ENCODE results near the gene SMTN. TPM values are rescaled to one million over a fixed set of nuclear protein-coding genes. Genes with fewer than 3 reads are reported as not detected.

SMTN gene
- total and polyA plus RNA-seq, 9 of the 15 experiments (the other 6 are each of a cell fraction or from before 2014, with no cell fraction given) = 2.5 to 41.1 (median 16.1) TPM

DNA sequence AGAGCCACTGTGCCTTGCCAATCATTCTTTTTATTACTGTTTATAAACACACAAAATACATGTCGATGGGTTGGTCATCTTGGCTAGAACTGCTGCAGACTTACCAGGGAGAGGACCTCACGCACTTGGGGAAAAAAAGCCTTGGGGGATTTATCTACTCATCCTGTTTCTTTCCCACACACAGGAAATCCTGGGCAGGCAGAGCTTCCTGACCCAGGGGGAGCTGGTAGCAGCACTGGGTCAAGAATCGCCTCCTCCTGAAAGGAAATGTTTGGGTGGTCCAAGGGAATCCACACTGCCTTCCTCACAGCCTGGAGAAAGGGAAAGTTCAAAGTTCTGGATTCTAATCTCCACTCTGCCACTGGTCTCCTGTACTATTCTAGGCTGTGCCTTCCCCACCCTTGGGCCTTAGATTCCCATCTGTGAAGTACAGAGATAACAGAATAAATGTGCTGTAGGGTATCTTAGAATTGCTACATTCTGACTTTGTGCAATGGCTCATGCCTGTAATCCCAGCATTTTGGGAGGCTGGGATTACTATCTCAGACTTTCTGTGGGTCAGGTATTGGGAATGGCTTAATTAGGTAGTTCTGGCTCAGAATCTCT is 31.2 kb upstream of the SMTN start:
- ChIA-PET CTCF (ENCODE audit: low intra/inter-chr PET ratio) (no interaction called here), POLR2A (no interaction called here)
- BruUV-seq (replicated peaks) = no TSS peak
- Histone ChIP-seq H3K36me3 (ENCODE audit: control insufficient read depth, insufficient read depth, low read length) (no peaks in the 10 kb centered on the region), H3K4me2 (ENCODE audit: insufficient read depth, low read length) (no peak overlapping the region), H3K9ac (ENCODE audit: insufficient read depth in 1 of 2, low read depth in 2 of 2, low read length in 2 of 2) (no peak overlapping the region), H3K4me3 (no peak overlapping the region), H3K79me2 (ENCODE audit: control insufficient read depth, insufficient read depth, low read length) (no peaks in the 10 kb centered on the region), H2AFZ (ENCODE audit: low read depth, low read length) (no peak overlapping the region), H3K9me1 (ENCODE audit: control insufficient read depth, insufficient read depth, low read length) (no peaks in the 10 kb centered on the region), H3K27ac (ENCODE audit: extremely low read depth, low read depth, low read length) (no peak overlapping the region), H4K20me1 (replicated peaks; ENCODE audit: control insufficient read depth, insufficient read depth, low read length) (no peaks in the 10 kb centered on the region), H3K4me1 (replicated peaks in 1 of 2; ENCODE audit: control insufficient read depth in 2 of 2, insufficient read depth in 2 of 2, low read length in 2 of 2) (peaks cover 7 to 9% of the 10 kb centered on the region in 2 experiments; a peak in 3 of 5 replicates), H3K27me3 (ENCODE audit: control insufficient read depth in 2 of 2, insufficient read depth in 2 of 2, low read length in 2 of 2) (no peaks in the 10 kb centered on the region), H3K9me3 (replicated peaks; ENCODE audit: control insufficient read depth, insufficient read depth, low read depth, low read length) (no peaks in the 10 kb centered on the region; the same call in 1 of the 2 replicates)
- intact Hi-C loops (cut with micrococcal nuclease) = no loop called here
- FAIRE-seq (no peak), ATAC-seq (no peak), DNase-seq (ENCODE audit: extremely low read depth in 1 of 4, low spot score in 3 of 4) (no peak)
- in situ Hi-C loops (cut with MboI) = no loop called here
- WGBS (ENCODE audit: insufficient coverage, low coverage, missing lambda C conversion rate) = 31% methylated on average over 3 of the region's 3 CpGs
- TF ChIP-seq MAFG (tag; conservative IDR thresholded peaks at IDR 0.05) (no peak), TAF7 (tag; IDR thresholded peaks at IDR 0.05) (no peak), ZNF551 (CRISPR knock-in tag; IDR thresholded peaks at IDR 0.05) (no peak), POLR2H (tag; IDR thresholded peaks at IDR 0.05; ENCODE audit: low read depth) (no peak), FOXA1 (IDR thresholded peaks at IDR 0.05; ENCODE audit: borderline replicate concordance) (no peak), TAL1 (IDR thresholded peaks at IDR 0.05) (no peak), ZNF239 (CRISPR knock-in tag; IDR thresholded peaks at IDR 0.05) (no peak), MTA2 (IDR thresholded peaks at IDR 0.05; ENCODE audit: low read depth) (no peak), ZNF431 (CRISPR knock-in tag; IDR thresholded peaks at IDR 0.05) (no peak), CBX3 (IDR thresholded peaks at IDR 0.05; ENCODE audit: borderline replicate concordance in 1 of 2, low read length in 2 of 2) (no peak)
- TF ChIP-seq, protein P1, sequence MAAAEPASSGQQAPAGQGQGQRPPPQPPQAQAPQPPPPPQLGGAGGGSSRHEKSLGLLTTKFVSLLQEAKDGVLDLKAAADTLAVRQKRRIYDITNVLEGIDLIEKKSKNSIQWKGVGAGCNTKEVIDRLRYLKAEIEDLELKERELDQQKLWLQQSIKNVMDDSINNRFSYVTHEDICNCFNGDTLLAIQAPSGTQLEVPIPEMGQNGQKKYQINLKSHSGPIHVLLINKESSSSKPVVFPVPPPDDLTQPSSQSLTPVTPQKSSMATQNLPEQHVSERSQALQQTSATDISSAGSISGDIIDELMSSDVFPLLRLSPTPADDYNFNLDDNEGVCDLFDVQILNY (CRISPR knock-in tag; IDR thresholded peaks at IDR 0.05) = no peak

Data from K562 (cell line).